Ammon's horn (tissue), 1 donor: ENCODE measurements around the gene BICRAL.
"Not testable (repeated sequence)": the region's sequence is repeated elsewhere in the genome, so short reads cannot be mapped to it uniquely, and the experiment has no call there.

Source experiments
- DNase-seq: peaks from one replicate; pipeline ENCODE4 v3.0.0-alpha.2; 2016; ENCODE audit warnings: low spot score

BICRAL gene

GRCh38 chr6:42846505-42846904, 64.7 kb downstream of the BICRAL start:
- DNase-seq = no peak

- DNase-seq = no peak
These were observed 66.8 kb downstream of the BICRAL start for GRCh38 chr6:42848700-42849099.

- DNase-seq = no peak
These were observed 69.7 kb downstream of the BICRAL start for GRCh38 chr6:42851599-42851998.

- no peak for DNase-seq
These were observed 78.2 kb downstream of the BICRAL start for GRCh38 chr6:42860036-42860435.

GRCh38 chr6:42860481-42860880, 78.6 kb downstream of the BICRAL start:
- no peak for DNase-seq

GRCh38 chr6:42864602-42865001, 82.8 kb downstream of the BICRAL start:
- DNase-seq = no peak

- no peak for DNase-seq
These were observed 88.5 kb downstream of the BICRAL start for GRCh38 chr6:42870145-42870936.

GRCh38 chr6:42871711-42872110, 89.9 kb downstream of the BICRAL start:
- no peak for DNase-seq

- DNase-seq = no peak
These were observed 91.5 kb downstream of the BICRAL start for GRCh38 chr6:42873313-42873712.

- no peak for DNase-seq
These were observed 95.8 kb downstream of the BICRAL start for GRCh38 chr6:42877695-42878094.

- DNase-seq = peak; percentile 95
These were observed 97.8 kb downstream of the BICRAL start, which contains the start of gene RPL7L1 for GRCh38 chr6:42879372-42880239. Gene RPL7L1 (plus strand): TSS chr6:42879616. CDS start chr6:42879911, 295 bp downstream.

- DNase-seq = not testable (repeated sequence)
These were observed 98.5 kb downstream of the BICRAL start for GRCh38 chr6:42880240-42880817.

GRCh38 chr6:42880871-42881270, 99.0 kb downstream of the BICRAL start:
- DNase-seq = not testable (repeated sequence)

GRCh38 chr6:42885702-42886101, 103.8 kb downstream of the BICRAL start:
- DNase-seq = no peak

- DNase-seq = not testable (repeated sequence)
These were observed 106.3 kb downstream of the BICRAL start for GRCh38 chr6:42888201-42888600.

- no peak for DNase-seq
These were observed 108.0 kb downstream of the BICRAL start for GRCh38 chr6:42889815-42890214.

GRCh38 chr6:42890311-42891198, 108.7 kb downstream of the BICRAL start:
- peak; percentile 97 for DNase-seq

- no peak for DNase-seq
These were observed 109.4 kb downstream of the BICRAL start for GRCh38 chr6:42891199-42891722.

GRCh38 chr6:42894041-42894828, 112.4 kb downstream of the BICRAL start:
- DNase-seq = not testable (repeated sequence)

GRCh38 chr6:42896178-42896719, 114.4 kb downstream of the BICRAL start:
- DNase-seq = no peak
